Right lobe of liver (tissue), 4 donors: Measurements from ENCODE around the gene PDE6H.

ENCODE experiments used
- CTCF ChIP-seq, 4 donors: fragments of 200-600 bp in 3 of 4; fragments of 450-650 bp in 1 of 4; IDR thresholded peaks; one replicate each; pipeline versions ENCODE4 v1.5.1 to v1.8.0; 2016 to 2022; ENCODE audit warnings: antibody characterized with exemption in 4 of 4, mild to moderate bottlenecking in 2 of 4
- POLR2A ChIP-seq: fragments of 450-650 bp; IDR thresholded peaks from one replicate; pipeline ENCODE4 v1.6.1; 2017; ENCODE audit warnings: antibody characterized with exemption, mild to moderate bottlenecking
- donor health status: DM: no; HTN: no; CAD: no.
- donor health status: DM: no; HTN: no; CAD: no.
- donor health status: DM: no; HTN: yes; CAD: no.

GRCh38 chr12:14937014-14937413 is 35.8 kb upstream of the PDE6H start:
- no peak for TF ChIP-seq CTCF (IDR thresholded peaks at IDR 0.05)
- TF ChIP-seq POLR2A, result no peak
